B cell (primary cell): ENCODE results near the gene MAML2. TPM values are rescaled to one million over a fixed set of nuclear protein-coding genes. Genes with fewer than 3 reads are reported as not detected.

Experiments
- ATAC-seq: fragments of 200-7000 bp; cut with Tn5 transposase; one replicate; pipeline ENCODE4 v1.10.0; 2021; ENCODE audit warnings: low read depth, mild to moderate bottlenecking, moderate number of reproducible peaks, moderate library complexity
- CTCF ChIA-PET: fragments of 350-600 bp; sonication (Branson Sonifier 250); formaldehyde crosslinking; loops from one replicate; lab custom pipeline; 2021; ENCODE audit warnings: antibody characterized with exemption, inconsistent platforms; lab: Charles Lee
- POLR2A ChIA-PET: fragments of 350-600 bp; sonication (Branson Sonifier 250); formaldehyde crosslinking; loops from one replicate; lab custom pipeline; 2021; ENCODE audit warnings: antibody characterized with exemption; lab: Charles Lee
- DNase-seq: peaks from one replicate; pipeline ENCODE4 v3.0.0; 2013
- H2AFZ ChIP-seq: 2 replicates; pipeline ENCODE4 v1.6.1; 2012; ENCODE audit warnings: mild to moderate bottlenecking, low read depth, low read length; ENCODE audit not compliant: insufficient read depth, poor library complexity, severe bottlenecking
- H3K27ac ChIP-seq, 2 donors: 1 replicate in 1 of 2; 2 replicates in 1 of 2; pipeline ENCODE4 v1.5.1; 2012 to 2013; ENCODE audit warnings: low read length in 2 of 2, mild to moderate bottlenecking in 2 of 2, moderate library complexity in 1 of 2
- H3K27me3 ChIP-seq, 4 experiments: fragments of 200-600 bp in 1 of 4; sonication (generic) in 1 of 4; replicated peaks in 1 of 4; 1 replicate in 2 of 4; 2 replicates in 2 of 4; pipeline versions ENCODE4 v1.6.1 to v1.7.0; 2013 to 2016; ENCODE audit warnings: low read length in 3 of 4, mild to moderate bottlenecking in 2 of 4, mixed read lengths in 1 of 4, moderate library complexity in 1 of 4; ENCODE audit not compliant: insufficient read depth in 4 of 4, control insufficient read depth in 3 of 4; ENCODE audit errors: control extremely low read depth in 1 of 4
- H3K36me3 ChIP-seq, 2 experiments: replicated peaks in 1 of 2; 1 replicate in 1 of 2; 2 replicates in 1 of 2; pipeline versions ENCODE4 v1.6.1 to v1.7.1; 2013; ENCODE audit warnings: low read length in 1 of 2; ENCODE audit not compliant: insufficient read depth in 2 of 2, control insufficient read depth in 1 of 2; ENCODE audit errors: control extremely low read depth in 1 of 2, extremely low read depth in 1 of 2
- H3K4me1 ChIP-seq, 2 donors: fragments of 200-600 bp in 1 of 2; sonication (generic) in 1 of 2; 1 replicate in 1 of 2; 2 replicates in 1 of 2; pipeline versions ENCODE4 v1.5.1 to v1.6.1; 2013 to 2017; ENCODE audit warnings: low read length in 2 of 2; ENCODE audit not compliant: control insufficient read depth in 2 of 2, insufficient read depth in 2 of 2
- H3K4me2 ChIP-seq: replicated peaks from 2 replicates; pipeline ENCODE3; 2012; ENCODE audit warnings: mild to moderate bottlenecking, low read depth, low read length; ENCODE audit not compliant: poor library complexity, severe bottlenecking
- H3K4me3 ChIP-seq, 5 experiments: fragments of 200-600 bp in 1 of 5; sonication (generic) in 1 of 5; 1 replicate in 3 of 5; 2 replicates in 2 of 5; pipeline versions ENCODE4 v1.5.1 to v1.7.0; 2011 to 2016; ENCODE audit warnings: low read length in 4 of 5, mild to moderate bottlenecking in 4 of 5, low read depth in 2 of 5, control low read depth in 1 of 5, moderate library complexity in 1 of 5; ENCODE audit not compliant: insufficient read depth in 1 of 5; ENCODE audit errors: control extremely low read depth in 1 of 5, extremely low read depth in 1 of 5
- H3K79me2 ChIP-seq: fragments of 200-600 bp; sonication (generic); one replicate; pipeline ENCODE4 v1.6.0; 2016; ENCODE audit warnings: low read length; ENCODE audit not compliant: control insufficient read depth, insufficient read depth
- H3K9ac ChIP-seq: fragments of 200-600 bp; sonication (generic); 2 replicates; pipeline ENCODE4 v1.6.1; 2017; ENCODE audit warnings: mild to moderate bottlenecking, low read length, moderate library complexity
- H3K9me3 ChIP-seq, 3 donors: one replicate each; pipeline versions ENCODE4 v1.6.1 to v1.7.1; 2013; ENCODE audit warnings: low read length in 2 of 3; ENCODE audit not compliant: control insufficient read depth in 2 of 3, insufficient read depth in 1 of 3; ENCODE audit errors: control extremely low read depth in 1 of 3
- H4K20me1 ChIP-seq: 2 replicates; pipeline ENCODE4 v1.6.0; 2012; ENCODE audit warnings: mild to moderate bottlenecking, low read length; ENCODE audit not compliant: insufficient read depth, control insufficient read depth, poor library complexity, severe bottlenecking
- H3K27ac Mint-ChIP-seq: one replicate; pipeline ENCODE4 v1.8.0; 2021; ENCODE audit warnings: mixed read lengths
- H3K27me3 Mint-ChIP-seq: one replicate; pipeline ENCODE4 v1.8.0; 2021; ENCODE audit warnings: mixed read lengths
- H3K4me1 Mint-ChIP-seq: one replicate; pipeline ENCODE4 v1.8.0; 2021; ENCODE audit warnings: mixed read lengths
- H3K4me3 Mint-ChIP-seq: one replicate; pipeline ENCODE4 v1.8.0; 2021; ENCODE audit warnings: mixed read lengths
- H3K9me3 Mint-ChIP-seq: one replicate; pipeline ENCODE4 v1.8.0; 2022; ENCODE audit warnings: mixed read lengths; ENCODE audit not compliant: insufficient read depth
- CTCF ChIP-seq: fragments of 200-600 bp; IDR thresholded peaks from one replicate; pipeline ENCODE4 v1.8.0; 2022; ENCODE audit warnings: antibody characterized with exemption, mild to moderate bottlenecking
- EZH2 ChIP-seq: IDR thresholded peaks from 2 replicates; pipeline ENCODE4 v1.6.1; 2012; ENCODE audit warnings: borderline replicate concordance, low read depth, mild to moderate bottlenecking, moderate library complexity, low read length; ENCODE audit not compliant: insufficient read depth, poor library complexity, severe bottlenecking
- WGBS: methylation state at CpG from one replicate; pipeline ENCODE4 v1.1.5; 2013; ENCODE audit warnings: missing lambda C conversion rate; ENCODE audit not compliant: insufficient coverage; 5-methylcytosine and 5-hydroxymethylcytosine counted together
- intact Hi-C: fragments of 100-400 bp; cut with micrococcal nuclease; formaldehyde crosslinking; loops from one replicate; pipeline ENCODE4 v1.10.0; 2022
- polyA plus RNA-seq: library from polyadenylated mRNA; depleted of rRNA; stranded (reverse); fragments of >200 nt; gene quantifications from 2 replicates; pipeline ENCODE4 v1.2.3, GENCODE V29; 2012
- total RNA-seq, 2 donors: library from RNA; stranded (reverse); fragments of 120-200 nt in 1 of 2; gene quantifications; 1 replicate in 1 of 2; 2 replicates in 1 of 2; pipeline versions ENCODE4 v1.2.3 to v1.2.4, GENCODE V29; 2013 to 2022

MAML2 gene
- total and polyA plus RNA-seq, 2 donors (not counting 1 experiment from before 2014, with no cell fraction given), result 10.7 to 26.4 TPM

GRCh38 chr11:96086111-96086510 is 256.9 kb downstream of the MAML2 start:
- Mint-ChIP-seq H3K27ac (no peak overlapping the region), H3K4me1 (no peaks in the 10 kb centered on the region), H3K4me3 (no peak overlapping the region), H3K27me3 (no peaks in the 10 kb centered on the region), H3K9me3 (no peaks in the 10 kb centered on the region)
- Histone ChIP-seq H3K9ac (no peak overlapping the region), H3K4me1 (peaks cover 8% of the 10 kb centered on the region in 2 donors), H3K27ac (no peak overlapping the region), H2AFZ (no peak overlapping the region), H4K20me1 (no peaks in the 10 kb centered on the region), H3K4me3 (no peak overlapping the region), H3K36me3 (peaks cover 4 to 12% of the 10 kb centered on the region in 2 experiments), H3K9me3 (peaks cover 0 to 1% (median 0%) of the 10 kb centered on the region in 3 donors), H3K4me2 (no peak overlapping the region), H3K27me3 (no peaks in the 10 kb centered on the region), H3K79me2 (peaks cover 6% of the 10 kb centered on the region)
- TF ChIP-seq EZH2 (no peak), CTCF (no peak)
- ChIA-PET CTCF (interaction anchor here (0.6 to 2.2 kb wide), 3 partner anchors 73 to 257 kb away, joined by 3 to 6 read pairs (median 3); partner anchors contain the start of gene MAML2), POLR2A (no interaction called here)
- intact Hi-C loops, result no loop called here
- no peak for DNase-seq
- ATAC-seq, result no peak
- WGBS, result no CpG with 5 or more reads among the region's 1 CpG

- ATAC-seq, result no peak
- Histone ChIP-seq H3K27ac (no peak overlapping the region), H3K9me3 (peaks cover 0 to 1% (median 0%) of the 10 kb centered on the region in 3 donors), H3K4me2 (no peak overlapping the region), H3K4me1 (peaks cover 8% of the 10 kb centered on the region in 2 donors), H3K36me3 (peaks cover 4 to 6% of the 10 kb centered on the region in 2 experiments), H3K9ac (no peak overlapping the region), H3K4me3 (no peak overlapping the region), H3K79me2 (peaks cover 6% of the 10 kb centered on the region), H3K27me3 (no peaks in the 10 kb centered on the region), H4K20me1 (no peaks in the 10 kb centered on the region), H2AFZ (no peak overlapping the region)
- DNase-seq, result no peak
- WGBS, result no CpG with 5 or more reads among the region's 1 CpG
- H3K4me1 Mint-ChIP-seq, result no peaks in the 10 kb centered on the region
- H3K27me3 Mint-ChIP-seq, result no peaks in the 10 kb centered on the region
- no peak overlapping the region for H3K27ac Mint-ChIP-seq
- intact Hi-C loops, result no loop called here
- ChIA-PET POLR2A (no interaction called here), CTCF (interaction anchor here (1.8 to 2.2 kb wide), 2 partner anchors 250 to 258 kb away, joined by 3 to 6 read pairs; partner anchors contain the start of gene MAML2)
- TF ChIP-seq CTCF, result no peak
- no peak for TF ChIP-seq EZH2
- no peaks in the 10 kb centered on the region for H3K9me3 Mint-ChIP-seq
- no peak overlapping the region for H3K4me3 Mint-ChIP-seq
Measured at GRCh38 chr11:96085319-96085930, 257.6 kb downstream of the MAML2 start.
